K562 (cell line): ENCODE results near the gene SERPINF2.

Experiments used
- EGR1 ChIP-seq: fragments of 450-650 bp; conservative IDR thresholded peaks from 2 replicates; pipeline ENCODE4 v1.6.1; 2017; ENCODE audit warnings: mild to moderate bottlenecking
- GABPA ChIP-seq: fragments of 200-800 bp; sonication (Bioruptor generic); conservative IDR thresholded peaks from 2 replicates; pipeline ENCODE4 v1.6.1; 2016; ENCODE audit warnings: low read depth, missing genetic modification characterization, missing compliant biosample characterization
- NEUROD1 ChIP-seq: fragments of 150-350 bp; IDR thresholded peaks from 2 replicates; pipeline ENCODE4 v1.6.1; 2014; ENCODE audit warnings: borderline replicate concordance, low read length, low read depth; ENCODE audit not compliant: partially characterized antibody
- POLR2A ChIP-seq: fragments of 450-650 bp; conservative IDR thresholded peaks from 2 replicates; pipeline ENCODE4 v1.6.1; 2016
- TF ChIP-seq, protein P1 (sequence below), 2 experiments: fragments of 450-650 bp; formaldehyde crosslinking in 1 of 2; IDR thresholded peaks; 2 replicates each; pipeline versions ENCODE4 v1.4.0 to v1.6.1; 2014 to 2020; ENCODE audit warnings: mild to moderate bottlenecking in 2 of 2, borderline replicate concordance in 1 of 2, low read depth in 1 of 2

DNA sequence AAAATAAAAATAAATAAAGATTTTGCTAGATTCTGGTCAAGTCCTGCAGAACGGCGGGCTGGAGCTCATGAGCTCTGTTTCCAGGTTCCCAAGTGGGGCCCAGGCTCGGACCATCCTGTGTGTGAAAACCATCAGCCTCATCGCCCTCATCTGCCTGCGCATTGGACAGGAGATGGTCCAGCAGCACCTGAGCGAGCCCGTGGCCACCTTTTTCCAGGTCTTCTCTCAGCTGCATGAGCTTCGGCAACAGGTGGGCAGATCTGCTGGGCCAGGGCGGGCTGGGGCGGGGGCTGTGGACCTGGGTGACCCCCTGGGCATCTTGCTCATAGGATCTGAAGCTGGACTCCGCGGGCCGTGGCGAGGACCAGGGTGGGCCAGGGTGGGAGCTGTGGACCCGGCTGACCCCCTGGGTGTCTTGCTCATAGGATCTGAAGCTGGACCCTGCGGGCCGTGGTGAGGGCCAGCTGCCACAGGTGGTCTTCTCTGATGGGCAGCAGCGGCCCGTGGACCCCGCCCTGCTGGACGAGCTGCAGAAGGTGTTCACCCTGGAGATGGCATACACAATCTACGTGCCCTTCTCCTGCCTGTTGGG lies 10.3 kb upstream of the SERPINF2 start:
- no peak for TF ChIP-seq POLR2A
- TF ChIP-seq, protein P1, sequence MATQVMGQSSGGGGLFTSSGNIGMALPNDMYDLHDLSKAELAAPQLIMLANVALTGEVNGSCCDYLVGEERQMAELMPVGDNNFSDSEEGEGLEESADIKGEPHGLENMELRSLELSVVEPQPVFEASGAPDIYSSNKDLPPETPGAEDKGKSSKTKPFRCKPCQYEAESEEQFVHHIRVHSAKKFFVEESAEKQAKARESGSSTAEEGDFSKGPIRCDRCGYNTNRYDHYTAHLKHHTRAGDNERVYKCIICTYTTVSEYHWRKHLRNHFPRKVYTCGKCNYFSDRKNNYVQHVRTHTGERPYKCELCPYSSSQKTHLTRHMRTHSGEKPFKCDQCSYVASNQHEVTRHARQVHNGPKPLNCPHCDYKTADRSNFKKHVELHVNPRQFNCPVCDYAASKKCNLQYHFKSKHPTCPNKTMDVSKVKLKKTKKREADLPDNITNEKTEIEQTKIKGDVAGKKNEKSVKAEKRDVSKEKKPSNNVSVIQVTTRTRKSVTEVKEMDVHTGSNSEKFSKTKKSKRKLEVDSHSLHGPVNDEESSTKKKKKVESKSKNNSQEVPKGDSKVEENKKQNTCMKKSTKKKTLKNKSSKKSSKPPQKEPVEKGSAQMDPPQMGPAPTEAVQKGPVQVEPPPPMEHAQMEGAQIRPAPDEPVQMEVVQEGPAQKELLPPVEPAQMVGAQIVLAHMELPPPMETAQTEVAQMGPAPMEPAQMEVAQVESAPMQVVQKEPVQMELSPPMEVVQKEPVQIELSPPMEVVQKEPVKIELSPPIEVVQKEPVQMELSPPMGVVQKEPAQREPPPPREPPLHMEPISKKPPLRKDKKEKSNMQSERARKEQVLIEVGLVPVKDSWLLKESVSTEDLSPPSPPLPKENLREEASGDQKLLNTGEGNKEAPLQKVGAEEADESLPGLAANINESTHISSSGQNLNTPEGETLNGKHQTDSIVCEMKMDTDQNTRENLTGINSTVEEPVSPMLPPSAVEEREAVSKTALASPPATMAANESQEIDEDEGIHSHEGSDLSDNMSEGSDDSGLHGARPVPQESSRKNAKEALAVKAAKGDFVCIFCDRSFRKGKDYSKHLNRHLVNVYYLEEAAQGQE (IDR thresholded peaks at IDR 0.05; ENCODE audit: borderline replicate concordance) = no peak
- TF ChIP-seq, protein P1 (CRISPR knock-in tag; IDR thresholded peaks at IDR 0.05; ENCODE audit: low read depth) = no peak
- TF ChIP-seq NEUROD1 = no peak
- no peak for TF ChIP-seq EGR1
- TF ChIP-seq GABPA (tag) = no peak
